ENCODE data around the gene MSRB3. TPM values are rescaled to one million over a fixed set of nuclear protein-coding genes. Genes with fewer than 3 reads are reported as not detected.

The MSRB3 gene
- polyA plus RNA-seq, 1 donor from 2014 or later = 0.19 TPM

- no peak overlapping the region for H3K4me2 ChIP-seq (ENCODE audit: low read length)
These were observed 231.5 kb downstream of the MSRB3 start for GRCh38 chr12:65510007-65510406.

GRCh38 chr12:65510584-65511050, 232.1 kb downstream of the MSRB3 start:
- no peaks in the 10 kb centered on the region for H3K9me2 ChIP-seq (ENCODE audit: insufficient read depth, low read length)
- H3K27ac ChIP-seq (ENCODE audit: low read length) = no peak overlapping the region
- H4K20me1 ChIP-seq (ENCODE audit: insufficient read depth) = no peaks in the 10 kb centered on the region
- no peaks in the 10 kb centered on the region for H3K9me3 ChIP-seq (ENCODE audit: low read length)
- peaks cover 3% of the 10 kb centered on the region for H3F3A ChIP-seq (ENCODE audit: insufficient read depth, low read length, poor library complexity, severe bottlenecking)
- no peaks in the 10 kb centered on the region for H3K36me3 ChIP-seq (ENCODE audit: insufficient read depth, low read length)
- peak overlapping the region; percentile 18 for H3K4me3 ChIP-seq (ENCODE audit: low read length)
- H3K79me2 ChIP-seq (replicated peaks; ENCODE audit: insufficient read depth, low read length) = no peaks in the 10 kb centered on the region
- H3K27me3 ChIP-seq (ENCODE audit: insufficient read depth, low read depth, low read length) = no peaks in the 10 kb centered on the region
- TF ChIP-seq EZH2 (IDR thresholded peaks at IDR 0.05; ENCODE audit: borderline replicate concordance, insufficient read depth, low read length, poor library complexity, severe bottlenecking) (no peak), MXI1 (conservative IDR thresholded peaks at IDR 0.05; ENCODE audit: poor library complexity, severe bottlenecking) (no peak), SMC3 (conservative IDR thresholded peaks at IDR 0.05; ENCODE audit: poor library complexity) (no peak), RAD21 (conservative IDR thresholded peaks at IDR 0.05) (no peak), CTCF (IDR thresholded peaks at IDR 0.05; ENCODE audit: poor library complexity, severe bottlenecking) (no peak), TAF1 (IDR thresholded peaks at IDR 0.05; ENCODE audit: low read depth) (no peak)
- H3K4me2 ChIP-seq (ENCODE audit: low read length) = no peak overlapping the region
- H2AFZ ChIP-seq (ENCODE audit: low read depth, low read length) = peak overlapping the region; percentile 8
- H3K9ac ChIP-seq (ENCODE audit: low read length) = no peak overlapping the region

More at GRCh38 chr12:65510007-65510406, 231.5 kb downstream of the MSRB3 start:
- Histone ChIP-seq H3K27ac (ENCODE audit: low read length) (no peak overlapping the region), H2AFZ (ENCODE audit: low read depth, low read length) (no peak overlapping the region), H3K9me3 (ENCODE audit: low read length) (no peaks in the 10 kb centered on the region), H3K9ac (ENCODE audit: low read length) (no peak overlapping the region), H3K36me3 (ENCODE audit: insufficient read depth, low read length) (no peaks in the 10 kb centered on the region), H3K27me3 (ENCODE audit: insufficient read depth, low read depth, low read length) (no peaks in the 10 kb centered on the region), H3K4me3 (ENCODE audit: low read length) (peak overlapping the region; percentile 18), H3K9me2 (ENCODE audit: insufficient read depth, low read length) (no peaks in the 10 kb centered on the region), H3K79me2 (replicated peaks; ENCODE audit: insufficient read depth, low read length) (no peaks in the 10 kb centered on the region), H4K20me1 (ENCODE audit: insufficient read depth) (no peaks in the 10 kb centered on the region), H3F3A (ENCODE audit: insufficient read depth, low read length, poor library complexity, severe bottlenecking) (peaks cover 3% of the 10 kb centered on the region)
- no peak for TF ChIP-seq RAD21 (conservative IDR thresholded peaks at IDR 0.05)
- no peak for TF ChIP-seq TAF1 (IDR thresholded peaks at IDR 0.05; ENCODE audit: low read depth)
- no peak for TF ChIP-seq EZH2 (IDR thresholded peaks at IDR 0.05; ENCODE audit: borderline replicate concordance, insufficient read depth, low read length, poor library complexity, severe bottlenecking)
- no peak for TF ChIP-seq SMC3 (conservative IDR thresholded peaks at IDR 0.05; ENCODE audit: poor library complexity)
- no peak for TF ChIP-seq REST (IDR thresholded peaks at IDR 0.05; ENCODE audit: borderline replicate concordance)
- no peak for TF ChIP-seq EP300 (conservative IDR thresholded peaks at IDR 0.05; ENCODE audit: poor library complexity, severe bottlenecking)
- TF ChIP-seq CTCF (IDR thresholded peaks at IDR 0.05; ENCODE audit: poor library complexity, severe bottlenecking) = no peak
- TF ChIP-seq POLR2AphosphoS5 (IDR thresholded peaks at IDR 0.05) = no peak
- no peak for TF ChIP-seq MXI1 (conservative IDR thresholded peaks at IDR 0.05; ENCODE audit: poor library complexity, severe bottlenecking)
